ENCODE measurements around the gene LSM12. TPM values are rescaled to one million over a fixed set of nuclear protein-coding genes. Genes with fewer than 3 reads are reported as not detected.

The LSM12 gene
- polyA plus RNA-seq, 3 donors, result 24.7 to 65.8 (median 64.4) TPM

GRCh38 chr17:44004077-44004760 is 62.3 kb downstream of the LSM12 start, which contains the start of gene NAGS:
Gene NAGS (plus strand): TSS chr17:44004622. CDS start chr17:44004664, 42 bp downstream.
- Histone ChIP-seq H3K27me3 (ENCODE audit: control insufficient read depth in 2 of 2, insufficient read depth in 2 of 2, low read length in 2 of 2) (peaks cover 30 to 50% of the 10 kb centered on the region in 2 donors), H3K4me3 (replicated peaks in 1 of 3; ENCODE audit: low read depth in 2 of 3, low read length in 3 of 3) (peak within 1 kb of the TSS in 1 of 3 experiments; percentile 80), H3K4me2 (replicated peaks; ENCODE audit: extremely low read depth, low read length, poor library complexity, severe bottlenecking) (peak within 1 kb of the TSS; percentile 96), H3K9ac (ENCODE audit: insufficient read depth, low read length, poor library complexity, severe bottlenecking) (no peak within 1 kb of the TSS), H3K79me2 (ENCODE audit: insufficient read depth, low read length) (no peaks in the 10 kb centered on the region), H3K4me1 (ENCODE audit: control insufficient read depth in 1 of 2, insufficient read depth in 2 of 2, low read length in 2 of 2) (peaks cover 41 to 47% of the 10 kb centered on the region in 2 donors), H4K20me1 (ENCODE audit: insufficient read depth, low read length) (peaks cover 12% of the 10 kb centered on the region), H3K36me3 (replicated peaks in 1 of 2; ENCODE audit: control insufficient read depth in 1 of 2, insufficient read depth in 2 of 2, low read length in 2 of 2) (peaks cover 0 to 6% of the 10 kb centered on the region in 2 donors), H3K9me3 (replicated peaks in 1 of 2; ENCODE audit: control insufficient read depth in 1 of 2, insufficient read depth in 1 of 2, low read length in 2 of 2) (peaks cover 0 to 7% of the 10 kb centered on the region in 2 donors), H2AFZ (ENCODE audit: insufficient read depth, low read depth, low read length, poor library complexity, severe bottlenecking) (peak within 1 kb of the TSS; percentile 90), H3K27ac (ENCODE audit: low read depth in 1 of 2, low read length in 2 of 2) (no peak within 1 kb of the TSS)
- peaks cover 0 to 17% (median 5%) of the 10 kb centered on the region in 7 donors for H3K9me3 Mint-ChIP-seq
- WGBS (ENCODE audit: insufficient coverage), result 21% methylated on average over 25 of the region's 25 CpGs
- peaks cover 40% of the 10 kb centered on the region for H3K4me1 Mint-ChIP-seq
- peaks cover 4 to 5% of the 10 kb centered on the region in 2 donors for H3K36me3 Mint-ChIP-seq
- peak within 1 kb of the TSS in 1 of 7 donors; percentile 6 for H3K27ac Mint-ChIP-seq
- H3K4me3 Mint-ChIP-seq, result peak within 1 kb of the TSS; percentile 54 to 94
- TF ChIP-seq CTCF (IDR thresholded peaks at IDR 0.05), result no peak
- peak; percentile 27 to 56 (median 39) for DNase-seq
- intact Hi-C loops (cut with micrococcal nuclease), result no loop called here
- peaks cover 47 to 62% (median 52%) of the 10 kb centered on the region in 3 donors for H3K27me3 Mint-ChIP-seq (ENCODE audit: low read depth in 3 of 3)

DNA sequence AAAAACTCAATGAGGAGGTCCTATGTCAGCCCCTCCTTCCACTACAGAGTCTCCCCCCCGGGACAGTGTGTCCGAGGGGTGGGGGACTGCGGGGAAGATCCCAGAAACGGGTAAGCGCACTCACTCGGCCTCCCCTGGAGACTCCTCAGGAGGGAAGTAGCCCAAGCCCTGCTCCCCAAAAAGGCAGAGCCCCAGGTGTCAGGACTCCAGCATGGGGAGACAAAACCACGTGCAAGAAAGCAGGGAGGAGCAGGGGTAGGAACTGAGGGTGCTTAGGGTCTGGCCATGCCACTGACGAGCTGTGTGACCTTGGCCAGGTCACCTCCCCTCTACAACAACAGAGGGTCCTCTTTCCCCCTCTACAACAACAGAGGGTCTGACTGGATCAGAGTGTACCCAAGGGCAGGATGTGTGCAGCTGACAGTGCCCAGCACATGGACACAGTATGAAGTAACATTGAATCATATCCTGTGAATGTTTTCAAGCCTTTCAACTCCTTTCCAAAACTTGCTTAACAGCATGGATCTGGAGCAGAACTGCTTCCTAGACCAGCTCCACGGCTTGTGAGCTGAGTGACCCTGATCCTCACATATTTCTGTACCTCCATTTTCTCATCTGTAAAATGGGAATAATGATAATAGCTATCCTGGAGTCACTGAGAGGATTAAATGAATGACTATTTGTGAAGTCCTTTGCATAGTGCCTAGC is 64.2 kb downstream of the LSM12 start:
- no peak overlapping the region for H3K4me3 Mint-ChIP-seq

More for the DNA sequence above, 64.2 kb downstream of the LSM12 start:
- no peaks in the 10 kb centered on the region for H3K36me3 Mint-ChIP-seq
- Histone ChIP-seq H3K27me3 (ENCODE audit: control insufficient read depth in 2 of 2, insufficient read depth in 2 of 2, low read length in 2 of 2) (peaks cover 30 to 50% of the 10 kb centered on the region in 2 donors), H3K79me2 (ENCODE audit: insufficient read depth, low read length) (no peaks in the 10 kb centered on the region), H3K9me3 (replicated peaks in 1 of 2; ENCODE audit: control insufficient read depth in 1 of 2, insufficient read depth in 1 of 2, low read length in 2 of 2) (peaks cover 0 to 7% of the 10 kb centered on the region in 2 donors), H3K27ac (ENCODE audit: low read depth in 1 of 2, low read length in 2 of 2) (no peak overlapping the region), H3K4me3 (replicated peaks in 1 of 3; ENCODE audit: low read depth in 2 of 3, low read length in 3 of 3) (no peak overlapping the region), H2AFZ (ENCODE audit: insufficient read depth, low read depth, low read length, poor library complexity, severe bottlenecking) (no peak overlapping the region), H3K4me2 (replicated peaks; ENCODE audit: extremely low read depth, low read length, poor library complexity, severe bottlenecking) (no peak overlapping the region), H3K36me3 (replicated peaks in 1 of 2; ENCODE audit: control insufficient read depth in 1 of 2, insufficient read depth in 2 of 2, low read length in 2 of 2) (no peaks in the 10 kb centered on the region), H3K9ac (ENCODE audit: insufficient read depth, low read length, poor library complexity, severe bottlenecking) (no peak overlapping the region), H4K20me1 (ENCODE audit: insufficient read depth, low read length) (peaks cover 7% of the 10 kb centered on the region), H3K4me1 (ENCODE audit: control insufficient read depth in 1 of 2, insufficient read depth in 2 of 2, low read length in 2 of 2) (peaks cover 26 to 30% of the 10 kb centered on the region in 2 donors)
- H3K27ac Mint-ChIP-seq, result no peak overlapping the region
- TF ChIP-seq CTCF (IDR thresholded peaks at IDR 0.05), result no peak
- no peak for DNase-seq
- 89% methylated on average over 3 of the region's 9 CpGs for WGBS (ENCODE audit: insufficient coverage)
- peaks cover 0 to 17% (median 5%) of the 10 kb centered on the region in 7 donors for H3K9me3 Mint-ChIP-seq
- peaks cover 52 to 68% (median 53%) of the 10 kb centered on the region in 3 donors for H3K27me3 Mint-ChIP-seq (ENCODE audit: low read depth in 3 of 3)
- peaks cover 30% of the 10 kb centered on the region for H3K4me1 Mint-ChIP-seq
- intact Hi-C loops (cut with micrococcal nuclease), result no loop called here
